GM23338 (cell line): ENCODE measurements around the gene FAM222A. TPM values are rescaled to one million over a fixed set of nuclear protein-coding genes. Genes with fewer than 3 reads are reported as not detected.

Experiments used
- ATAC-seq: fragments of 200-7000 bp; cut with Tn5 transposase; 3 replicates; pipeline ENCODE4 v1.9.1; 2020
- DNase-seq: peaks from one replicate; pipeline ENCODE4 v3.0.0-alpha.2; 2015; ENCODE audit warnings: low spot score
- H2AFZ ChIP-seq: fragments of 200-600 bp; sonication (generic); 2 replicates; pipeline ENCODE4 v1.8.0; 2016; ENCODE audit warnings: antibody characterized with exemption, mild to moderate bottlenecking, moderate library complexity
- H3F3A ChIP-seq: fragments of 200-600 bp; sonication (generic); replicated peaks from 2 replicates; pipeline ENCODE4 v1.8.0; 2017; ENCODE audit warnings: antibody characterized with exemption, mixed run types, low read depth
- H3K27ac ChIP-seq: fragments of 200-600 bp; sonication (generic); 2 replicates; pipeline ENCODE4 v1.6.1; 2016; ENCODE audit warnings: low read depth
- H3K27me3 ChIP-seq: fragments of 200-600 bp; sonication (generic); 2 replicates; pipeline ENCODE4 v1.8.0; 2016; ENCODE audit warnings: mild to moderate bottlenecking, mixed run types, moderate library complexity; ENCODE audit not compliant: insufficient read depth
- H3K36me3 ChIP-seq: fragments of 200-600 bp; sonication (generic); 2 replicates; pipeline ENCODE4 v1.8.0; 2016; ENCODE audit warnings: mild to moderate bottlenecking; ENCODE audit not compliant: insufficient read depth
- H3K4me1 ChIP-seq: fragments of 200-600 bp; sonication (generic); 2 replicates; pipeline ENCODE4 v1.8.0; 2016; ENCODE audit warnings: mild to moderate bottlenecking, moderate library complexity; ENCODE audit not compliant: insufficient read depth
- H3K4me2 ChIP-seq: fragments of 200-600 bp; sonication (generic); 2 replicates; pipeline ENCODE4 v1.7.1; 2017; ENCODE audit warnings: mixed run types
- H3K4me3 ChIP-seq: fragments of 200-600 bp; sonication (generic); 2 replicates; pipeline ENCODE4 v1.6.1; 2016; ENCODE audit warnings: mixed run types
- H3K79me2 ChIP-seq: fragments of 200-600 bp; sonication (generic); replicated peaks from 2 replicates; pipeline ENCODE4 v1.8.0; 2017; ENCODE audit warnings: mild to moderate bottlenecking; ENCODE audit not compliant: insufficient read depth
- H3K9me2 ChIP-seq: fragments of 200-600 bp; sonication (generic); 2 replicates; pipeline ENCODE4 v1.8.0; 2017; ENCODE audit not compliant: insufficient read depth
- H4K20me1 ChIP-seq: fragments of 200-600 bp; sonication (generic); replicated peaks from 2 replicates; pipeline ENCODE4 v1.8.0; 2017; ENCODE audit warnings: mild to moderate bottlenecking; ENCODE audit not compliant: insufficient read depth
- H3K27ac Mint-ChIP-seq: 2 replicates; pipeline ENCODE4 v1.8.0; 2020; ENCODE audit warnings: inconsistent platforms, mild to moderate bottlenecking, moderate library complexity, mixed read lengths
- H3K27me3 Mint-ChIP-seq: 3 replicates; pipeline ENCODE4 v1.8.0; 2022; ENCODE audit warnings: low read depth, mild to moderate bottlenecking, moderate library complexity, mixed read lengths, inconsistent platforms; ENCODE audit not compliant: insufficient read depth, poor library complexity
- H3K36me3 Mint-ChIP-seq: 3 replicates; pipeline ENCODE4 v1.8.0; 2021; ENCODE audit warnings: low read depth, mild to moderate bottlenecking, inconsistent platforms, moderate library complexity, mixed read lengths
- H3K4me1 Mint-ChIP-seq: 3 replicates; pipeline ENCODE4 v1.8.0; 2020; ENCODE audit warnings: mild to moderate bottlenecking, inconsistent platforms, mixed read lengths
- H3K4me3 Mint-ChIP-seq: 3 replicates; pipeline ENCODE4 v1.8.0; 2021; ENCODE audit warnings: moderate library complexity, mild to moderate bottlenecking, inconsistent platforms, mixed read lengths
- H3K9me3 Mint-ChIP-seq: 3 replicates; pipeline ENCODE4 v1.8.0; 2020; ENCODE audit warnings: moderate library complexity, mild to moderate bottlenecking, inconsistent platforms, mixed read lengths
- CREB1 ChIP-seq: fragments of 250-450 bp; sonication (Bioruptor Pico); IDR thresholded peaks from 2 replicates; pipeline ENCODE4 v1.5.0; 2020; ENCODE audit warnings: low read depth, mild to moderate bottlenecking, moderate library complexity
- CTCF ChIP-seq, 2 experiments: fragments of 200-600 bp in 1 of 2; sonication (generic) in 1 of 2; conservative IDR thresholded peaks; 2 replicates each; pipeline versions ENCODE4 v1.5.1 to v1.6.1; 2016 to 2017; ENCODE audit warnings: antibody characterized with exemption in 2 of 2, low read depth in 2 of 2, mild to moderate bottlenecking in 2 of 2, moderate library complexity in 1 of 2
- EZH2 ChIP-seq: fragments of 200-600 bp; sonication (generic); IDR thresholded peaks from one replicate; pipeline ENCODE4 v1.8.0; 2017; ENCODE audit warnings: antibody characterized with exemption, mild to moderate bottlenecking, low read depth; ENCODE audit not compliant: unreplicated experiment
- EZH2phosphoT487 ChIP-seq: fragments of 200-600 bp; sonication (generic); IDR thresholded peaks from one replicate; pipeline ENCODE4 v1.8.1; 2018; ENCODE audit warnings: antibody characterized with exemption; ENCODE audit not compliant: unreplicated experiment
- JUNB ChIP-seq: IDR thresholded peaks from one replicate; pipeline ENCODE4 v1.6.1; 2016; ENCODE audit warnings: antibody characterized with exemption; ENCODE audit not compliant: unreplicated experiment
- NANOG ChIP-seq: IDR thresholded peaks from 2 replicates; pipeline ENCODE4 v1.6.1; 2016; ENCODE audit warnings: antibody characterized with exemption, borderline replicate concordance
- POLR2AphosphoS5 ChIP-seq: IDR thresholded peaks from 2 replicates; pipeline ENCODE4 v1.6.1; 2016; ENCODE audit warnings: antibody characterized with exemption, low read depth
- REST ChIP-seq: IDR thresholded peaks from one replicate; pipeline ENCODE4 v1.6.1; 2018; ENCODE audit warnings: antibody characterized with exemption; ENCODE audit not compliant: unreplicated experiment
- STAT1 ChIP-seq: IDR thresholded peaks from one replicate; pipeline ENCODE4 v1.6.1; 2016; ENCODE audit warnings: antibody characterized with exemption; ENCODE audit not compliant: unreplicated experiment
- ZNF114 ChIP-seq: fragments of 250-450 bp; sonication (Bioruptor Pico); IDR thresholded peaks from 2 replicates; pipeline ENCODE4 v1.5.0; 2020; ENCODE audit warnings: mild to moderate bottlenecking, moderate library complexity
- ZNF331 ChIP-seq: fragments of 250-450 bp; sonication (Bioruptor Pico); IDR thresholded peaks from 2 replicates; pipeline ENCODE4 v1.5.0; 2020; ENCODE audit warnings: low read depth, mild to moderate bottlenecking, moderate library complexity
- polyA plus RNA-seq: library from polyadenylated mRNA; unstranded; fragments of >200 nt; fragmentation: Nextera tagmentation; extraction: Ambion mirVana; gene quantifications from 2 replicates; pipeline ENCODE4 v1.2.1, GENCODE V29; 2016
- total RNA-seq: library from RNA; depleted of rRNA; stranded (reverse); fragments of >200 nt; shearing (Covaris generic); gene quantifications from 2 replicates; pipeline ENCODE4 v1.2.3, GENCODE V29; 2014
- TF ChIP-seq, protein P1 (sequence below): IDR thresholded peaks from 2 replicates; pipeline ENCODE4 v1.6.1; 2016; ENCODE audit warnings: antibody characterized with exemption
- TF ChIP-seq, protein P2 (sequence below): fragments of 250-450 bp; sonication (Bioruptor Pico); IDR thresholded peaks from 2 replicates; pipeline ENCODE4 v1.5.0; 2020; ENCODE audit warnings: mild to moderate bottlenecking, moderate library complexity

Gene FAM222A
- total and polyA plus RNA-seq, 2 experiments from 2014 or later = 0.78 to 2.1 TPM

DNA sequence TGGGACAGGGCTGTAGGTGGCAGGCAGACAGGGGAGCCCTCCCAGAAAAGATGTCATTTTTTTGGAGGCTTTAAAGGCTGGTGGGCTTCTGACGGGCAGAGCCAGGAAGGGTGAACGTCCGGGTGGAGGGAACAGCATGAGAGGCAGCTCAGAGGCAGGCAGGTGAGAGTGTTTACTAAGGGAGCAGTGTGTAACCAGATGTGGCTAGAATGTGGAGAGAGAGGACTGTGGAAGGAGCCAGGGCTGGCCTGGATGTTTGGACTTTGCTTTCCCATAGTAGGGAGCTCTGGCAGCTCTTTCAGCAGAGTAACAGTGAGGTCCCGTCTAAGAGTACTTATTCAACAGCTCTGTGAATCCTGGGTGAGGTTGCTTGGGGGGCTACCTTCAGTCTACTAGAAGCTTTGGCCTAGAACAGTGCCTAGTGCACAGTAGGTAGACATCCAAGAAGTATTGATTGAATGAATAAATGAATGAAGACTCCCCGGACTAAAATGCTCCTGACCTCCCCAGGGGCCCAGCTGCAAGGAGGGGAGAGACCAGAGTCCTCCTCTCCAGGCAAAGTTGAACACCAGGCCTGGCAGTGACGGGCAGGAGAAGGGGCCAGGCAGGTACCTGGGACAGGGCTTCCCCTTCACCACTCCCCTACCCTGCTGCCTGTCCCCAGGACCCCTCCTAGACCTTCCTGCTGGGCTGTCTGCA is 8.5 kb downstream of the FAM222A start:
- Histone ChIP-seq H3F3A (peaks cover 6% of the 10 kb centered on the region; the same call in 1 of the 2 replicates), H3K4me1 (peaks cover 13% of the 10 kb centered on the region; the same call in 1 of the 2 replicates), H3K36me3 (no peaks in the 10 kb centered on the region), H4K20me1 (no peaks in the 10 kb centered on the region), H3K79me2 (no peaks in the 10 kb centered on the region), H2AFZ (no peak overlapping the region), H3K27ac (no peak overlapping the region), H3K27me3 (peaks cover 18% of the 10 kb centered on the region), H3K4me2 (no peak overlapping the region), H3K9me2 (no peaks in the 10 kb centered on the region), H3K4me3 (no peak overlapping the region)
- TF ChIP-seq EZH2phosphoT487 (no peak), CTCF (conservative IDR thresholded peaks at IDR 0.05; ENCODE audit: low read depth in 2 of 2) (no peak), ZNF114 (CRISPR knock-in tag) (no peak), EZH2 (no peak), REST (no peak), JUNB (no peak), CREB1 (CRISPR knock-in tag) (no peak), POLR2AphosphoS5 (no peak), STAT1 (no peak), NANOG (no peak), ZNF331 (CRISPR knock-in tag) (no peak)
- TF ChIP-seq, protein P1, sequence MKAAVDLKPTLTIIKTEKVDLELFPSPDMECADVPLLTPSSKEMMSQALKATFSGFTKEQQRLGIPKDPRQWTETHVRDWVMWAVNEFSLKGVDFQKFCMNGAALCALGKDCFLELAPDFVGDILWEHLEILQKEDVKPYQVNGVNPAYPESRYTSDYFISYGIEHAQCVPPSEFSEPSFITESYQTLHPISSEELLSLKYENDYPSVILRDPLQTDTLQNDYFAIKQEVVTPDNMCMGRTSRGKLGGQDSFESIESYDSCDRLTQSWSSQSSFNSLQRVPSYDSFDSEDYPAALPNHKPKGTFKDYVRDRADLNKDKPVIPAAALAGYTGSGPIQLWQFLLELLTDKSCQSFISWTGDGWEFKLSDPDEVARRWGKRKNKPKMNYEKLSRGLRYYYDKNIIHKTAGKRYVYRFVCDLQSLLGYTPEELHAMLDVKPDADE = no peak
- TF ChIP-seq, protein P2, sequence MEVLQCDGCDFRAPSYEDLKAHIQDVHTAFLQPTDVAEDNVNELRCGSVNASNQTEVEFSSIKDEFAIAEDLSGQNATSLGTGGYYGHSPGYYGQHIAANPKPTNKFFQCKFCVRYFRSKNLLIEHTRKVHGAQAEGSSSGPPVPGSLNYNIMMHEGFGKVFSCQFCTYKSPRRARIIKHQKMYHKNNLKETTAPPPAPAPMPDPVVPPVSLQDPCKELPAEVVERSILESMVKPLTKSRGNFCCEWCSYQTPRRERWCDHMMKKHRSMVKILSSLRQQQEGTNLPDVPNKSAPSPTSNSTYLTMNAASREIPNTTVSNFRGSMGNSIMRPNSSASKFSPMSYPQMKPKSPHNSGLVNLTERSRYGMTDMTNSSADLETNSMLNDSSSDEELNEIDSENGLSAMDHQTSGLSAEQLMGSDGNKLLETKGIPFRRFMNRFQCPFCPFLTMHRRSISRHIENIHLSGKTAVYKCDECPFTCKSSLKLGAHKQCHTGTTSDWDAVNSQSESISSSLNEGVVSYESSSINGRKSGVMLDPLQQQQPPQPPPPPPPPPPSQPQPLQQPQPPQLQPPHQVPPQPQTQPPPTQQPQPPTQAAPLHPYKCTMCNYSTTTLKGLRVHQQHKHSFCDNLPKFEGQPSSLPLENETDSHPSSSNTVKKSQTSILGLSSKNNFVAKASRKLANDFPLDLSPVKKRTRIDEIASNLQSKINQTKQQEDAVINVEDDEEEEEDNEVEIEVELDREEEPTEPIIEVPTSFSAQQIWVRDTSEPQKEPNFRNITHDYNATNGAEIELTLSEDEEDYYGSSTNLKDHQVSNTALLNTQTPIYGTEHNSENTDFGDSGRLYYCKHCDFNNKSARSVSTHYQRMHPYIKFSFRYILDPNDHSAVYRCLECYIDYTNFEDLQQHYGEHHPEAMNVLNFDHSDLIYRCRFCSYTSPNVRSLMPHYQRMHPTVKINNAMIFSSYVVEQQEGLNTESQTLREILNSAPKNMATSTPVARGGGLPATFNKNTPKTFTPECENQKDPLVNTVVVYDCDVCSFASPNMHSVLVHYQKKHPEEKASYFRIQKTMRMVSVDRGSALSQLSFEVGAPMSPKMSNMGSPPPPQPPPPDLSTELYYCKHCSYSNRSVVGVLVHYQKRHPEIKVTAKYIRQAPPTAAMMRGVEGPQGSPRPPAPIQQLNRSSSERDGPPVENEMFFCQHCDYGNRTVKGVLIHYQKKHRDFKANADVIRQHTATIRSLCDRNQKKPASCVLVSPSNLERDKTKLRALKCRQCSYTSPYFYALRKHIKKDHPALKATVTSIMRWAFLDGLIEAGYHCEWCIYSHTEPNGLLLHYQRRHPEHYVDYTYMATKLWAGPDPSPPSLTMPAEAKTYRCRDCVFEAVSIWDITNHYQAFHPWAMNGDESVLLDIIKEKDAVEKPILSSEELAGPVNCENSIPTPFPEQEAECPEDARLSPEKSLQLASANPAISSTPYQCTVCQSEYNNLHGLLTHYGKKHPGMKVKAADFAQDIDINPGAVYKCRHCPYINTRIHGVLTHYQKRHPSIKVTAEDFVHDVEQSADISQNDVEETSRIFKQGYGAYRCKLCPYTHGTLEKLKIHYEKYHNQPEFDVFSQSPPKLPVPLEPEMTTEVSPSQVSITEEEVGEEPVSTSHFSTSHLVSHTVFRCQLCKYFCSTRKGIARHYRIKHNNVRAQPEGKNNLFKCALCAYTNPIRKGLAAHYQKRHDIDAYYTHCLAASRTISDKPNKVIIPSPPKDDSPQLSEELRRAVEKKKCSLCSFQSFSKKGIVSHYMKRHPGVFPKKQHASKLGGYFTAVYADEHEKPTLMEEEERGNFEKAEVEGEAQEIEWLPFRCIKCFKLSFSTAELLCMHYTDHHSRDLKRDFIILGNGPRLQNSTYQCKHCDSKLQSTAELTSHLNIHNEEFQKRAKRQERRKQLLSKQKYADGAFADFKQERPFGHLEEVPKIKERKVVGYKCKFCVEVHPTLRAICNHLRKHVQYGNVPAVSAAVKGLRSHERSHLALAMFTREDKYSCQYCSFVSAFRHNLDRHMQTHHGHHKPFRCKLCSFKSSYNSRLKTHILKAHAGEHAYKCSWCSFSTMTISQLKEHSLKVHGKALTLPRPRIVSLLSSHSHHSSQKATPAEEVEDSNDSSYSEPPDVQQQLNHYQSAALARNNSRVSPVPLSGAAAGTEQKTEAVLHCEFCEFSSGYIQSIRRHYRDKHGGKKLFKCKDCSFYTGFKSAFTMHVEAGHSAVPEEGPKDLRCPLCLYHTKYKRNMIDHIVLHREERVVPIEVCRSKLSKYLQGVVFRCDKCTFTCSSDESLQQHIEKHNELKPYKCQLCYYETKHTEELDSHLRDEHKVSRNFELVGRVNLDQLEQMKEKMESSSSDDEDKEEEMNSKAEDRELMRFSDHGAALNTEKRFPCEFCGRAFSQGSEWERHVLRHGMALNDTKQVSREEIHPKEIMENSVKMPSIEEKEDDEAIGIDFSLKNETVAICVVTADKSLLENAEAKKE = no peak
- ATAC-seq = no peak
- H3K4me1 Mint-ChIP-seq = peaks cover 29% of the 10 kb centered on the region
- DNase-seq = no peak
- H3K27me3 Mint-ChIP-seq = peaks cover 20% of the 10 kb centered on the region
- H3K27ac Mint-ChIP-seq = no peak overlapping the region
- H3K36me3 Mint-ChIP-seq = no peaks in the 10 kb centered on the region
- no peak overlapping the region; the same call in 2 of the 3 replicates for H3K4me3 Mint-ChIP-seq
- no peaks in the 10 kb centered on the region for H3K9me3 Mint-ChIP-seq
